Measurements from ENCODE around the gene TPST2.

- peak in 2 of 3 experiments; percentile 4 to 7 for TF ChIP-seq CTCF (IDR thresholded peaks at IDR 0.05)
- peak; percentile 73 to 86 for TF ChIP-seq POLR2AphosphoS5 (IDR thresholded peaks at IDR 0.05)
- no peak for TF ChIP-seq POLR2A (IDR thresholded peaks at IDR 0.05; ENCODE audit: low read depth)
- no peak for TF ChIP-seq EP300 (IDR thresholded peaks at IDR 0.05)
Measured at GRCh38 chr22:26589845-26590736, at the start of gene TPST2.
